Liver (tissue), 9 donors: ENCODE measurements around the gene ZNF318. TPM values are rescaled to one million over a fixed set of nuclear protein-coding genes. Genes with fewer than 3 reads are reported as not detected.
A peak's percentile ranks its signal among the peaks of the same experiment; 100 is the strongest.
"Not testable (repeated sequence)": the region's sequence is repeated elsewhere in the genome, so short reads cannot be mapped to it uniquely, and the experiment has no call there.

Experiments used
- DNase-seq: peaks from one replicate; pipeline ENCODE4 v3.0.0-alpha.2; 2017; ENCODE audit warnings: low spot score
- H3K27ac ChIP-seq, 2 donors: one replicate each; pipeline ENCODE4 v1.7.0; 2013; ENCODE audit warnings: inconsistent platforms in 2 of 2, low read length in 2 of 2, control low read depth in 1 of 2, low read depth in 1 of 2, mild to moderate bottlenecking in 1 of 2
- H3K27me3 ChIP-seq, 4 donors: one replicate each; pipeline versions ENCODE4 v1.6.1 to v1.7.0; 2013; ENCODE audit warnings: low read length in 3 of 4, inconsistent platforms in 1 of 4, mild to moderate bottlenecking in 1 of 4, moderate library complexity in 1 of 4; ENCODE audit not compliant: control insufficient read depth in 4 of 4, insufficient read depth in 4 of 4
- H3K36me3 ChIP-seq, 4 donors: one replicate each; pipeline versions ENCODE4 v1.6.1 to v1.7.0; 2013; ENCODE audit warnings: low read length in 3 of 4, mild to moderate bottlenecking in 3 of 4, low read depth in 1 of 4, moderate library complexity in 1 of 4; ENCODE audit not compliant: control insufficient read depth in 4 of 4, insufficient read depth in 3 of 4
- H3K4me1 ChIP-seq, 4 donors: one replicate each; pipeline versions ENCODE4 v1.6.1 to v1.7.0; 2013; ENCODE audit warnings: low read length in 3 of 4, mild to moderate bottlenecking in 3 of 4, moderate library complexity in 1 of 4; ENCODE audit not compliant: control insufficient read depth in 4 of 4, insufficient read depth in 4 of 4
- H3K4me3 ChIP-seq, 3 donors: one replicate each; pipeline versions ENCODE4 v1.6.1 to v1.7.0; 2013; ENCODE audit warnings: low read length in 3 of 3, control low read depth in 1 of 3, low read depth in 1 of 3, mild to moderate bottlenecking in 1 of 3
- H3K9ac ChIP-seq, 2 donors: one replicate each; pipeline ENCODE4 v1.7.0; 2013; ENCODE audit warnings: low read length in 2 of 2, mild to moderate bottlenecking in 2 of 2, moderate library complexity in 2 of 2, control low read depth in 1 of 2, low read depth in 1 of 2
- H3K9me3 ChIP-seq, 4 donors: one replicate each; pipeline versions ENCODE4 v1.6.1 to v1.7.0; 2013; ENCODE audit warnings: low read length in 3 of 4; ENCODE audit not compliant: control insufficient read depth in 4 of 4
- FOXA1 ChIP-seq: IDR thresholded peaks from 2 replicates; pipeline ENCODE4 v1.6.1; 2016; ENCODE audit warnings: antibody characterized with exemption
- FOXA2 ChIP-seq: IDR thresholded peaks from 2 replicates; pipeline ENCODE4 v1.6.1; 2016; ENCODE audit warnings: antibody characterized with exemption
- RAD21 ChIP-seq, 2 donors: IDR thresholded peaks; 2 replicates each; pipeline ENCODE4 v1.6.1; 2016; ENCODE audit warnings: antibody characterized with exemption in 2 of 2, mild to moderate bottlenecking in 2 of 2
- SP1 ChIP-seq: IDR thresholded peaks from 2 replicates; pipeline ENCODE4 v1.6.1; 2018; ENCODE audit warnings: antibody characterized with exemption, mild to moderate bottlenecking
- TAF1 ChIP-seq: conservative IDR thresholded peaks from 2 replicates; pipeline ENCODE4 v1.6.1; 2016; ENCODE audit warnings: antibody characterized with exemption, mild to moderate bottlenecking
- WGBS: extraction: QIAGEN DNeasy Blood & Tissue Kit; methylation state at CpG from one replicate; pipeline ENCODE4 v1.1.7; 2013; 5-methylcytosine and 5-hydroxymethylcytosine counted together
- polyA plus RNA-seq, 2 donors: library from polyadenylated mRNA; stranded (reverse) in 1 of 2; unstranded in 1 of 2; fragments of 200-250 nt in 1 of 2; fragments of >200 nt in 1 of 2; fragmentation: Nextera tagmentation in 1 of 2; extraction: Ambion mirVana in 1 of 2; gene quantifications; one replicate each; pipeline versions ENCODE4 v1.2.1 to v1.2.3, GENCODE V29; 2013 to 2015
- total RNA-seq, 2 donors: library from RNA; depleted of rRNA; stranded (reverse); fragments of >200 nt; gene quantifications; one replicate each; pipeline ENCODE4 v1.2.3, GENCODE V29; 2014
- TF ChIP-seq, protein P1 (sequence below): IDR thresholded peaks from 2 replicates; pipeline ENCODE4 v1.6.1; 2016; ENCODE audit warnings: antibody characterized with exemption, mild to moderate bottlenecking
- TF ChIP-seq, protein P2 (sequence below): fragments of 150-350 bp; IDR thresholded peaks from 2 replicates; pipeline ENCODE4 v1.5.1; 2017; ENCODE audit warnings: improper control_type of control experiment, low read depth, low read length; ENCODE audit not compliant: missing input control
- donor health status: healthy.
- donor health status: healthy.
- donor health status: healthy.
- donor health status: healthy.
- donor health status: healthy.

ZNF318 gene
- total and polyA plus RNA-seq, 4 donors = 3.6 to 9.1 (median 4.2) TPM

DNA sequence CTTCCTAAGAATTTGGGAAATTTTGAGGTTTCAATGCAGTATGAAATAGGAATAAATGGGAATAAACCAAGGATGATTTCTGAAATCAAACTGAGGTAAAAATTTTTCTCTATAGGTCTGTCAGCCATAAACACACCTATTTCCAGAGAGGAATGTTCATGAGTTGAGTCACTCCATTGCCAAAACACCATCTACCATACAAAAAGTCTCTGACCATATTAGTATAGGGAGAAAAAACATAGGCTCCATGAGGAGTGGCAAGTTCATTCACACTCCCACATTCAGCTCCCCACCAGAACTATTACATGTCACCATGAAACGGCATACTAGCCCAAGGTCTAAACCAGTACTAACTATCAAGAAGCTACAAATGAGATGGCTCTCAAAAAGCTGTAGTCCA is 9.6 kb downstream of the ZNF318 start:
- no peaks in the 10 kb centered on the region for H3K9me3 ChIP-seq
- H3K27me3 ChIP-seq = no peaks in the 10 kb centered on the region
- no peak for DNase-seq
- peaks cover 9 to 50% (median 37%) of the 10 kb centered on the region in 4 donors for H3K36me3 ChIP-seq
- H3K4me3 ChIP-seq = no peak overlapping the region
- TF ChIP-seq TAF1 (no peak), SP1 (no peak)
- TF ChIP-seq, protein P1, sequence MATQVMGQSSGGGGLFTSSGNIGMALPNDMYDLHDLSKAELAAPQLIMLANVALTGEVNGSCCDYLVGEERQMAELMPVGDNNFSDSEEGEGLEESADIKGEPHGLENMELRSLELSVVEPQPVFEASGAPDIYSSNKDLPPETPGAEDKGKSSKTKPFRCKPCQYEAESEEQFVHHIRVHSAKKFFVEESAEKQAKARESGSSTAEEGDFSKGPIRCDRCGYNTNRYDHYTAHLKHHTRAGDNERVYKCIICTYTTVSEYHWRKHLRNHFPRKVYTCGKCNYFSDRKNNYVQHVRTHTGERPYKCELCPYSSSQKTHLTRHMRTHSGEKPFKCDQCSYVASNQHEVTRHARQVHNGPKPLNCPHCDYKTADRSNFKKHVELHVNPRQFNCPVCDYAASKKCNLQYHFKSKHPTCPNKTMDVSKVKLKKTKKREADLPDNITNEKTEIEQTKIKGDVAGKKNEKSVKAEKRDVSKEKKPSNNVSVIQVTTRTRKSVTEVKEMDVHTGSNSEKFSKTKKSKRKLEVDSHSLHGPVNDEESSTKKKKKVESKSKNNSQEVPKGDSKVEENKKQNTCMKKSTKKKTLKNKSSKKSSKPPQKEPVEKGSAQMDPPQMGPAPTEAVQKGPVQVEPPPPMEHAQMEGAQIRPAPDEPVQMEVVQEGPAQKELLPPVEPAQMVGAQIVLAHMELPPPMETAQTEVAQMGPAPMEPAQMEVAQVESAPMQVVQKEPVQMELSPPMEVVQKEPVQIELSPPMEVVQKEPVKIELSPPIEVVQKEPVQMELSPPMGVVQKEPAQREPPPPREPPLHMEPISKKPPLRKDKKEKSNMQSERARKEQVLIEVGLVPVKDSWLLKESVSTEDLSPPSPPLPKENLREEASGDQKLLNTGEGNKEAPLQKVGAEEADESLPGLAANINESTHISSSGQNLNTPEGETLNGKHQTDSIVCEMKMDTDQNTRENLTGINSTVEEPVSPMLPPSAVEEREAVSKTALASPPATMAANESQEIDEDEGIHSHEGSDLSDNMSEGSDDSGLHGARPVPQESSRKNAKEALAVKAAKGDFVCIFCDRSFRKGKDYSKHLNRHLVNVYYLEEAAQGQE = no peak
- H3K27ac ChIP-seq = no peak overlapping the region
- H3K4me1 ChIP-seq = no peaks in the 10 kb centered on the region
- WGBS = 96% methylated on average over 1 of the region's 1 CpG
- H3K9ac ChIP-seq = no peak overlapping the region

GRCh38 chr6:43359381-43359780 is 10.1 kb downstream of the ZNF318 start:
- no peak for TF ChIP-seq FOXA1
- no peak for TF ChIP-seq FOXA2
- no peaks in the 10 kb centered on the region for H3K9me3 ChIP-seq
- H3K27me3 ChIP-seq = no peaks in the 10 kb centered on the region
- no peaks in the 10 kb centered on the region for H3K4me1 ChIP-seq
- DNase-seq = no peak
- no peak overlapping the region for H3K4me3 ChIP-seq
- H3K36me3 ChIP-seq = peaks cover 11 to 52% (median 38%) of the 10 kb centered on the region in 4 donors
- H3K9ac ChIP-seq = no peak overlapping the region
- H3K27ac ChIP-seq = no peak overlapping the region

GRCh38 chr6:43355862-43356590 is 13.4 kb downstream of the ZNF318 start:
- Histone ChIP-seq H3K9ac (no peak overlapping the region), H3K9me3 (no peaks in the 10 kb centered on the region), H3K4me3 (no peak overlapping the region), H3K4me1 (no peaks in the 10 kb centered on the region), H3K27me3 (no peaks in the 10 kb centered on the region), H3K36me3 (peaks cover 10 to 50% (median 33%) of the 10 kb centered on the region in 4 donors), H3K27ac (no peak overlapping the region)
- TF ChIP-seq, protein P2, sequence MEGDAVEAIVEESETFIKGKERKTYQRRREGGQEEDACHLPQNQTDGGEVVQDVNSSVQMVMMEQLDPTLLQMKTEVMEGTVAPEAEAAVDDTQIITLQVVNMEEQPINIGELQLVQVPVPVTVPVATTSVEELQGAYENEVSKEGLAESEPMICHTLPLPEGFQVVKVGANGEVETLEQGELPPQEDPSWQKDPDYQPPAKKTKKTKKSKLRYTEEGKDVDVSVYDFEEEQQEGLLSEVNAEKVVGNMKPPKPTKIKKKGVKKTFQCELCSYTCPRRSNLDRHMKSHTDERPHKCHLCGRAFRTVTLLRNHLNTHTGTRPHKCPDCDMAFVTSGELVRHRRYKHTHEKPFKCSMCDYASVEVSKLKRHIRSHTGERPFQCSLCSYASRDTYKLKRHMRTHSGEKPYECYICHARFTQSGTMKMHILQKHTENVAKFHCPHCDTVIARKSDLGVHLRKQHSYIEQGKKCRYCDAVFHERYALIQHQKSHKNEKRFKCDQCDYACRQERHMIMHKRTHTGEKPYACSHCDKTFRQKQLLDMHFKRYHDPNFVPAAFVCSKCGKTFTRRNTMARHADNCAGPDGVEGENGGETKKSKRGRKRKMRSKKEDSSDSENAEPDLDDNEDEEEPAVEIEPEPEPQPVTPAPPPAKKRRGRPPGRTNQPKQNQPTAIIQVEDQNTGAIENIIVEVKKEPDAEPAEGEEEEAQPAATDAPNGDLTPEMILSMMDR = peak; percentile 34
- TF ChIP-seq RAD21 (IDR thresholded peaks at IDR 0.05) = peak; percentile 75 to 81
- TF ChIP-seq FOXA2 = no peak
- DNase-seq = no peak
- WGBS = 94% methylated on average over 2 of the region's 2 CpGs

DNA sequence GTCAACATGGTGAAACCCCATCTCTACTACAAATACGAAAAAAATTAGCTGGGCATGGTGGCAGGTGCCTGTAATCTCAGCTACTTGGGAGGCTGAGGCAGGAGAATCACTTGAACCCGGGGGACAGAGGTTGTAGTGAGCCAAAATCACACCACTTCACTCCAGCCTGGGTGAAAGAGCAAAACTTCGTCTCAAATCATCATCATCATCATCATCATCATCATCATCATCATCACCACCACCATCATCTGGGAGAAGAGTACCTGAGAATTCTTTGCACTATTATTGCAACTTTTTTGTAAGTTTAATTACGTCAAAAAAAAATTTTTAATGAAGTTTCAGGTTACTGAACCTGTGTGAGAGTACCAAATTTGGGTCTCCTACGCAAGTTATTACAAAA is 17.5 kb downstream of the ZNF318 start:
- not testable (repeated sequence) for H3K9me3 ChIP-seq, DNase-seq, H3K9ac ChIP-seq, H3K27ac ChIP-seq, H3K4me1 ChIP-seq, H3K4me3 ChIP-seq, H3K27me3 ChIP-seq
- H3K36me3 ChIP-seq = peaks cover 11 to 56% (median 33%) of the 10 kb centered on the region in 4 donors
- WGBS = 97% methylated on average over 5 of the region's 5 CpGs
